Measurements from ENCODE around the gene EPB41. TPM values are rescaled to one million over a fixed set of nuclear protein-coding genes. Genes with fewer than 3 reads are reported as not detected.

The EPB41 gene
- total and polyA plus RNA-seq, 9 of the 15 experiments (the other 6 are each of a cell fraction or from before 2014, with no cell fraction given) = 3.7 to 213 (median 141) TPM

DNA sequence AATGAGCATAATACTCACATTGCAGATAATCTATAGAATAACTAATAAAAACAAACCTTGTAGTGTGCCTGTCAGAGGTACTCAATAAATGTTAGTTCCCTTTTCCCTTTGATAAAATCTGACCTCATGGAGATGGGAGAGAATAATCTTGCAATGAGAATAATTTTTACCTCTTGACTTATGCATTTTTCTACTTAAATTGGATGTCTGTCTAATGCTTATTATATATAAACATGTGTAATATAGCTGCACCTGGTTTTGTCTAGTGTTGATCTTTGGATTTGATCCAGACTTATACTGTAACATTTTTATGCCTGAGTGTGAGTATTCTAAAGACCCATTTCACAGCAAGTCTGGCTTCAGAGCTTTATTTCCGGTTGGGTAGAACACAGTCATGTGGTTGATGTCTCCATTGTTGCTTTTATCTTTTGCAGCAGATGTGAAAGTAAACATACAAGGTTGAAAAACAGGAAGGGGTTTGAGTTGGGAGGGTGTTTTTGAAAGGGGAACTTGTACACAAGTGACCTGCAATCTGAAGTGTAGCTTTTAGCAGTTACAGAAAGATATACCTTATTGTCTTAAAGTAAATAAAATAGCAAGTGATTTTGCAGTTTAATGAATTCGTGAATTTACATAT lies 12.4 kb downstream of the EPB41 start (continued):
- TF ChIP-seq, protein P1, sequence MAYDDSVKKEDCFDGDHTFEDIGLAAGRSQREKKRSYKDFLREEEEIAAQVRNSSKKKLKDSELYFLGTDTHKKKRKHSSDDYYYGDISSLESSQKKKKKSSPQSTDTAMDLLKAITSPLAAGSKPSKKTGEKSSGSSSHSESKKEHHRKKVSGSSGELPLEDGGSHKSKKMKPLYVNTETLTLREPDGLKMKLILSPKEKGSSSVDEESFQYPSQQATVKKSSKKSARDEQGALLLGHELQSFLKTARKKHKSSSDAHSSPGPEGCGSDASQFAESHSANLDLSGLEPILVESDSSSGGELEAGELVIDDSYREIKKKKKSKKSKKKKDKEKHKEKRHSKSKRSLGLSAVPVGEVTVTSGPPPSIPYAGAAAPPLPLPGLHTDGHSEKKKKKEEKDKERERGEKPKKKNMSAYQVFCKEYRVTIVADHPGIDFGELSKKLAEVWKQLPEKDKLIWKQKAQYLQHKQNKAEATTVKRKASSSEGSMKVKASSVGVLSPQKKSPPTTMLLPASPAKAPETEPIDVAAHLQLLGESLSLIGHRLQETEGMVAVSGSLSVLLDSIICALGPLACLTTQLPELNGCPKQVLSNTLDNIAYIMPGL (CRISPR knock-in tag; IDR thresholded peaks at IDR 0.05) = no peak
- TF ChIP-seq NFE2 (IDR thresholded peaks at IDR 0.05; ENCODE audit: low read depth) (peak; percentile 39), PCBP1 (IDR thresholded peaks at IDR 0.05; ENCODE audit: low read depth, low read length, poor library complexity, severe bottlenecking) (no peak), RUNX1 (IDR thresholded peaks at IDR 0.05; ENCODE audit: low read depth) (no peak), PHB2 (IDR thresholded peaks at IDR 0.05; ENCODE audit: low read depth) (peak; percentile 50; the same call in 1 of the 2 replicates)
- TF ChIP-seq, protein P2, sequence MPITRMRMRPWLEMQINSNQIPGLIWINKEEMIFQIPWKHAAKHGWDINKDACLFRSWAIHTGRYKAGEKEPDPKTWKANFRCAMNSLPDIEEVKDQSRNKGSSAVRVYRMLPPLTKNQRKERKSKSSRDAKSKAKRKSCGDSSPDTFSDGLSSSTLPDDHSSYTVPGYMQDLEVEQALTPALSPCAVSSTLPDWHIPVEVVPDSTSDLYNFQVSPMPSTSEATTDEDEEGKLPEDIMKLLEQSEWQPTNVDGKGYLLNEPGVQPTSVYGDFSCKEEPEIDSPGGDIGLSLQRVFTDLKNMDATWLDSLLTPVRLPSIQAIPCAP (CRISPR knock-in tag; IDR thresholded peaks at IDR 0.05; ENCODE audit: borderline replicate concordance) = no peak
- TF ChIP-seq, protein P3, sequence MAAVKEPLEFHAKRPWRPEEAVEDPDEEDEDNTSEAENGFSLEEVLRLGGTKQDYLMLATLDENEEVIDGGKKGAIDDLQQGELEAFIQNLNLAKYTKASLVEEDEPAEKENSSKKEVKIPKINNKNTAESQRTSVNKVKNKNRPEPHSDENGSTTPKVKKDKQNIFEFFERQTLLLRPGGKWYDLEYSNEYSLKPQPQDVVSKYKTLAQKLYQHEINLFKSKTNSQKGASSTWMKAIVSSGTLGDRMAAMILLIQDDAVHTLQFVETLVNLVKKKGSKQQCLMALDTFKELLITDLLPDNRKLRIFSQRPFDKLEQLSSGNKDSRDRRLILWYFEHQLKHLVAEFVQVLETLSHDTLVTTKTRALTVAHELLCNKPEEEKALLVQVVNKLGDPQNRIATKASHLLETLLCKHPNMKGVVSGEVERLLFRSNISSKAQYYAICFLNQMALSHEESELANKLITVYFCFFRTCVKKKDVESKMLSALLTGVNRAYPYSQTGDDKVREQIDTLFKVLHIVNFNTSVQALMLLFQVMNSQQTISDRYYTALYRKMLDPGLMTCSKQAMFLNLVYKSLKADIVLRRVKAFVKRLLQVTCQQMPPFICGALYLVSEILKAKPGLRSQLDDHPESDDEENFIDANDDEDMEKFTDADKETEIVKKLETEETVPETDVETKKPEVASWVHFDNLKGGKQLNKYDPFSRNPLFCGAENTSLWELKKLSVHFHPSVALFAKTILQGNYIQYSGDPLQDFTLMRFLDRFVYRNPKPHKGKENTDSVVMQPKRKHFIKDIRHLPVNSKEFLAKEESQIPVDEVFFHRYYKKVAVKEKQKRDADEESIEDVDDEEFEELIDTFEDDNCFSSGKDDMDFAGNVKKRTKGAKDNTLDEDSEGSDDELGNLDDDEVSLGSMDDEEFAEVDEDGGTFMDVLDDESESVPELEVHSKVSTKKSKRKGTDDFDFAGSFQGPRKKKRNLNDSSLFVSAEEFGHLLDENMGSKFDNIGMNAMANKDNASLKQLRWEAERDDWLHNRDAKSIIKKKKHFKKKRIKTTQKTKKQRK (IDR thresholded peaks at IDR 0.05; ENCODE audit: borderline replicate concordance, low read depth, low read length) = no peak
- TF ChIP-seq, protein P4, sequence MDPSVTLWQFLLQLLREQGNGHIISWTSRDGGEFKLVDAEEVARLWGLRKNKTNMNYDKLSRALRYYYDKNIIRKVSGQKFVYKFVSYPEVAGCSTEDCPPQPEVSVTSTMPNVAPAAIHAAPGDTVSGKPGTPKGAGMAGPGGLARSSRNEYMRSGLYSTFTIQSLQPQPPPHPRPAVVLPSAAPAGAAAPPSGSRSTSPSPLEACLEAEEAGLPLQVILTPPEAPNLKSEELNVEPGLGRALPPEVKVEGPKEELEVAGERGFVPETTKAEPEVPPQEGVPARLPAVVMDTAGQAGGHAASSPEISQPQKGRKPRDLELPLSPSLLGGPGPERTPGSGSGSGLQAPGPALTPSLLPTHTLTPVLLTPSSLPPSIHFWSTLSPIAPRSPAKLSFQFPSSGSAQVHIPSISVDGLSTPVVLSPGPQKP (CRISPR knock-in tag; IDR thresholded peaks at IDR 0.05) = no peak
- TF ChIP-seq, protein P5, sequence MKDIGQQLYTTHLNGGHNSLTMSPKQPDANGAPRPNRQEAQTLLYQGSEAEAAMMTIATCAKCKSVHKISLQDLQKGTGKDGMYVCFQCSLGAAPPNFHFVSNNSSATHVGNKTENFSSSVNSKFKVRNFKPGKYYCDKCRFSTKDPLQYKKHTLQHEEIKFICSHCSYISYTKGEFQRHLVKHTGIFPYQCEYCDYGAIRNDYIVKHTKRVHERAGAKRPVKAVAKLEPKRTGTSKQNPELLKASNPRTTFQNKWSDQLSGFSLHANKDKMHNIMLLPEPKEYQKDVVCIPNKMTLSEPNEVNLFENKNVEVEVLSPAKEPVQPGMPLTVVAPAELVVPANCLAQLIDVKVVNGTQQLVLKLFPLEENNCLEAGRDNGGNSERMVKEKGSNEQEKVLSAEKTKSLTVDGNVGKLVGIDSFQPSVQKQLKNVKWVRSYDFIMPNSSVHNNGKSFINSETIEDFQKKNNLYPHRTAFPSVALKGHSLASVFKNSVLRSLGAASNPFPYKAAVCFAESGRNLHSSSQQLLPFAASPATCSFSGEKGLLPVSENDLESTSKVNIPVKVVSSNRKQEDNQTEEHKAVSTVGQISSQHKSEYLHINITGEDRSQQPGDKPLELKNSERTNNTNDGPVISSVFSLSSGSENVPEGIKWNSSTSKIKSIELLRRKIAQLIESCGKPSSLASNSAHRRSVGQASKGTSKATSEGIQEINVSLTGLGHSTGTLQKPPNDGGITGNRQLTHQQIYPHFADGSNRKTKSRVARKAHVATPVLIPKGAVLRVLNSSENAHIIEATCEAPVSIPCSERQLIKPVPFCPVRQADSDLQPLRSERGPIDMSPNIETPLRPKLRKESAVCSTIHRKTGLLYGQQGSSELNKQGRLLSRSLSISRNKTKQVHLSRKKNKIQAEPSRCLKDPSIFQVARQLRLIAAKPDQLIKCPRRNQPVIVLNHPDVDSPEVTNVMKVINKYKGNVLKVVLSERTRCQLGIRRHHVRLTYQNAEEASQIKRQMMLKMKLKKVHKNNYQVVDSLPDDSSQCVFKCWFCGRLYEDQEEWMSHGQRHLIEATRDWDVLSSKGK (CRISPR knock-in tag; IDR thresholded peaks at IDR 0.05) = no peak; the same call in 1 of the 2 replicates
